SK-N-SH treated with all-trans-retinoic acid at 6 μM for 48 hours (cell line): ENCODE results near the gene MARCHF5.

ENCODE experiments used
- ATAC-seq: fragments of 200-7000 bp; cut with Tn5 transposase; 3 replicates; pipeline ENCODE4 v1.9.1; 2020; ENCODE audit warnings: mild to moderate bottlenecking, moderate library complexity
- ARNTL ChIP-seq: fragments of 450-650 bp; formaldehyde crosslinking; IDR thresholded peaks from 2 replicates; pipeline ENCODE4 v1.5.0; 2020; ENCODE audit warnings: low read depth, mild to moderate bottlenecking, moderate library complexity, borderline replicate concordance
- BACH2 ChIP-seq: fragments of 250-450 bp; sonication (Bioruptor Pico); IDR thresholded peaks from 2 replicates; pipeline ENCODE4 v1.9.0; 2021; ENCODE audit warnings: mild to moderate bottlenecking, borderline replicate concordance
- CSDC2 ChIP-seq: fragments of 250-450 bp; sonication (Bioruptor Pico); IDR thresholded peaks from 2 replicates; pipeline ENCODE4 v1.5.0; 2020; ENCODE audit warnings: mild to moderate bottlenecking, moderate library complexity
- GLIS3 ChIP-seq: fragments of 250-450 bp; sonication (Bioruptor Pico); IDR thresholded peaks from 2 replicates; pipeline ENCODE4 v1.5.0; 2020; ENCODE audit warnings: mild to moderate bottlenecking, moderate library complexity
- ISL1 ChIP-seq: fragments of 250-450 bp; sonication (Bioruptor Pico); IDR thresholded peaks from 2 replicates; pipeline ENCODE4 v2.1.2; 2022; ENCODE audit warnings: mild to moderate bottlenecking, moderate library complexity
- OSR1 ChIP-seq: fragments of 250-450 bp; sonication (Bioruptor Pico); IDR thresholded peaks from 2 replicates; pipeline ENCODE4 v1.8.0; 2022; ENCODE audit warnings: moderate library complexity, mild to moderate bottlenecking, inconsistent platforms
- POU6F1 ChIP-seq: fragments of 250-450 bp; sonication (Bioruptor Pico); IDR thresholded peaks from 2 replicates; pipeline ENCODE4 v1.8.0; 2021; ENCODE audit warnings: low read depth, mild to moderate bottlenecking, moderate library complexity, borderline replicate concordance
- PPARA ChIP-seq: fragments of 250-450 bp; sonication (Bioruptor Pico); IDR thresholded peaks from 2 replicates; pipeline ENCODE4 v1.5.0; 2020; ENCODE audit warnings: mild to moderate bottlenecking, borderline replicate concordance
- RARB ChIP-seq: fragments of 250-450 bp; sonication (Bioruptor Pico); IDR thresholded peaks from 2 replicates; pipeline ENCODE4 v1.8.0; 2021; ENCODE audit warnings: mild to moderate bottlenecking, moderate library complexity
- SNAI2 ChIP-seq: fragments of 250-450 bp; sonication (Bioruptor Pico); IDR thresholded peaks from 2 replicates; pipeline ENCODE4 v1.5.0; 2020; ENCODE audit warnings: mild to moderate bottlenecking, moderate library complexity
- TCF4 ChIP-seq: fragments of 250-450 bp; sonication (Bioruptor Pico); IDR thresholded peaks from 2 replicates; pipeline ENCODE4 v1.8.0; 2021; ENCODE audit warnings: mild to moderate bottlenecking, moderate library complexity, borderline replicate concordance
- TOX ChIP-seq: fragments of 250-450 bp; sonication (Bioruptor Pico); IDR thresholded peaks from 2 replicates; pipeline ENCODE4 v1.8.0; 2021; ENCODE audit warnings: mild to moderate bottlenecking, moderate library complexity, borderline replicate concordance
- ZC3H10 ChIP-seq: fragments of 250-450 bp; sonication (Bioruptor Pico); IDR thresholded peaks from 2 replicates; pipeline ENCODE4 v1.5.1; 2021; ENCODE audit warnings: mild to moderate bottlenecking, moderate library complexity
- ZFP3 ChIP-seq: fragments of 250-450 bp; sonication (Bioruptor Pico); IDR thresholded peaks from 2 replicates; pipeline ENCODE4 v1.5.0; 2020; ENCODE audit warnings: mild to moderate bottlenecking, moderate library complexity
- ZFP30 ChIP-seq: fragments of 450-650 bp; formaldehyde crosslinking; IDR thresholded peaks from 2 replicates; pipeline ENCODE4 v1.5.0; 2022; ENCODE audit warnings: mild to moderate bottlenecking, moderate library complexity
- ZNF565 ChIP-seq: fragments of 450-650 bp; formaldehyde crosslinking; conservative IDR thresholded peaks from 2 replicates; pipeline ENCODE4 v1.5.0; 2020; ENCODE audit warnings: low read depth, mild to moderate bottlenecking, moderate library complexity
- ZNF70 ChIP-seq: fragments of 450-650 bp; formaldehyde crosslinking; IDR thresholded peaks from 2 replicates; pipeline ENCODE4 v1.5.0; 2020; ENCODE audit warnings: mild to moderate bottlenecking, moderate library complexity
- ZNF8 ChIP-seq: fragments of 450-650 bp; formaldehyde crosslinking; IDR thresholded peaks from 2 replicates; pipeline ENCODE4 v1.5.0; 2020; ENCODE audit warnings: mild to moderate bottlenecking, moderate library complexity
- TF ChIP-seq, protein P1 (sequence below): fragments of 250-450 bp; sonication (Bioruptor Pico); IDR thresholded peaks from 2 replicates; pipeline ENCODE4 v1.5.1; 2021; ENCODE audit warnings: mild to moderate bottlenecking, moderate library complexity
- TF ChIP-seq, protein P2 (sequence below): fragments of 250-450 bp; sonication (Bioruptor Pico); IDR thresholded peaks from 2 replicates; pipeline ENCODE4 v1.8.0; 2020; ENCODE audit warnings: mild to moderate bottlenecking, moderate library complexity, borderline replicate concordance

The MARCHF5 gene

DNA sequence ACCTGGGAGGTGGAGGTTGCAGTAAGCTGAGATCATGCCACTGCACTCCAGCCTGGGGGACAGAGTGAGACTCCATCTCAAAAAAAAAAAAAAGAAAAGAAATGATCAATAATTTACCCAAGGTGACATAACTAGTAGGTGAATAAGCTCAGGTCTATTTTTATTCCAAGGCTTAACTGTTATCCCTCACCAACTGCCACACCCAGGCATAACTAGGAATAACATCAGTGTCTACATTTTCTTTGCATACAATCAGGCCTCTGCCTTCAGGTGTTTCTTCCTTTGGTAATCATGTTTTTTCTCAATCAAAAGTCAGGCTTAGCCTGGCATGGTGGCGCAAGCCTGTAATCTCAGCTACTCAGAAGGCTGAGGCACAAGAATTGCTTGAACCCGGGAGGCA lies 26.7 kb upstream of the MARCHF5 start:
- TF ChIP-seq SNAI2 (CRISPR knock-in tag) (no peak), GLIS3 (CRISPR knock-in tag) (no peak), ARNTL (CRISPR knock-in tag) (no peak), POU6F1 (CRISPR knock-in tag) (no peak), ZNF8 (CRISPR knock-in tag) (no peak), CSDC2 (CRISPR knock-in tag) (no peak), RARB (CRISPR knock-in tag) (no peak), ISL1 (CRISPR knock-in tag) (no peak)
- TF ChIP-seq, protein P1, sequence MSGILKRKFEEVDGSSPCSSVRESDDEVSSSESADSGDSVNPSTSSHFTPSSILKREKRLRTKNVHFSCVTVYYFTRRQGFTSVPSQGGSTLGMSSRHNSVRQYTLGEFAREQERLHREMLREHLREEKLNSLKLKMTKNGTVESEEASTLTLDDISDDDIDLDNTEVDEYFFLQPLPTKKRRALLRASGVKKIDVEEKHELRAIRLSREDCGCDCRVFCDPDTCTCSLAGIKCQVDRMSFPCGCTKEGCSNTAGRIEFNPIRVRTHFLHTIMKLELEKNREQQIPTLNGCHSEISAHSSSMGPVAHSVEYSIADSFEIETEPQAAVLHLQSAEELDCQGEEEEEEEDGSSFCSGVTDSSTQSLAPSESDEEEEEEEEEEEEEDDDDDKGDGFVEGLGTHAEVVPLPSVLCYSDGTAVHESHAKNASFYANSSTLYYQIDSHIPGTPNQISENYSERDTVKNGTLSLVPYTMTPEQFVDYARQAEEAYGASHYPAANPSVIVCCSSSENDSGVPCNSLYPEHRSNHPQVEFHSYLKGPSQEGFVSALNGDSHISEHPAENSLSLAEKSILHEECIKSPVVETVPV, result no peak
- TF ChIP-seq, protein P2, sequence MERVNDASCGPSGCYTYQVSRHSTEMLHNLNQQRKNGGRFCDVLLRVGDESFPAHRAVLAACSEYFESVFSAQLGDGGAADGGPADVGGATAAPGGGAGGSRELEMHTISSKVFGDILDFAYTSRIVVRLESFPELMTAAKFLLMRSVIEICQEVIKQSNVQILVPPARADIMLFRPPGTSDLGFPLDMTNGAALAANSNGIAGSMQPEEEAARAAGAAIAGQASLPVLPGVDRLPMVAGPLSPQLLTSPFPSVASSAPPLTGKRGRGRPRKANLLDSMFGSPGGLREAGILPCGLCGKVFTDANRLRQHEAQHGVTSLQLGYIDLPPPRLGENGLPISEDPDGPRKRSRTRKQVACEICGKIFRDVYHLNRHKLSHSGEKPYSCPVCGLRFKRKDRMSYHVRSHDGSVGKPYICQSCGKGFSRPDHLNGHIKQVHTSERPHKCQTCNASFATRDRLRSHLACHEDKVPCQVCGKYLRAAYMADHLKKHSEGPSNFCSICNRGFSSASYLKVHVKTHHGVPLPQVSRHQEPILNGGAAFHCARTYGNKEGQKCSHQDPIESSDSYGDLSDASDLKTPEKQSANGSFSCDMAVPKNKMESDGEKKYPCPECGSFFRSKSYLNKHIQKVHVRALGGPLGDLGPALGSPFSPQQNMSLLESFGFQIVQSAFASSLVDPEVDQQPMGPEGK, result no peak

DNA sequence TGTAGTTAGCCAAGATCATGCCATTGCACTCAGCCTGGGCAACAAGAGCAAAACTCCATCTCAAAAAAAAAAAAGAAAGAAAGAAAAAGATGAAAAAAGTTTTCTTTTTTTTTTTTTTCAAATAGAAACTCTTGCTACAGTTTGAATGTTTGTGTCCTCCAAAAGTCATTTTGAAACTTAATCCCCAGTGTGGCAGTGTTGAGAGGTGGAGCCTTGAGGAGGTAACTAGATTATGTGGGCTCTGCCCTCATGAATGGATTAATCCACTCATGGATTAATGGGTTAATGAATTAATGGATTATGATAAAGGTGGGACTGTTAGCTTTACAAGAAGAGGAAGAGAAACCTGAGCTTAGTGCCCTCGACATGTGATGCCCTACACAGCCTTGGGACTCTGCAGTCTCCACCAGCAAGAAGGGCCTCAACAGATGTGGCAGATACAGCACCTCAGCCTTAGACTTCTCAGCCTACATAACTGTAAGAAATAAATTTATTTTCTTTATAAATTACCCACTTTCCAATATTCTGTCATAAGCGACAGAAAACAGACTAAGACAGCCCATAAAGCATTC lies 25.2 kb upstream of the MARCHF5 start:
- no peak for ATAC-seq
- TF ChIP-seq ZFP3 (no peak), ARNTL (CRISPR knock-in tag) (no peak), RARB (CRISPR knock-in tag) (no peak), OSR1 (CRISPR knock-in tag) (no peak), ZNF8 (CRISPR knock-in tag) (no peak), ZC3H10 (CRISPR knock-in tag) (no peak), TOX (no peak), ZFP30 (CRISPR knock-in tag) (no peak), ZNF70 (CRISPR knock-in tag) (no peak), ZNF565 (CRISPR knock-in tag) (no peak), SNAI2 (CRISPR knock-in tag) (no peak), TCF4 (no peak), PPARA (CRISPR knock-in tag) (no peak), BACH2 (CRISPR knock-in tag) (no peak), ISL1 (CRISPR knock-in tag) (no peak), CSDC2 (CRISPR knock-in tag) (no peak)
- TF ChIP-seq, protein P2, result no peak
- TF ChIP-seq, protein P1, result no peak

More for the DNA sequence above, 26.7 kb upstream of the MARCHF5 start:
- no peak for ATAC-seq

- TF ChIP-seq POU6F1 (CRISPR knock-in tag) (no peak), PPARA (CRISPR knock-in tag) (no peak), ZFP3 (no peak), ARNTL (CRISPR knock-in tag) (no peak), CSDC2 (CRISPR knock-in tag) (no peak), TCF4 (no peak), SNAI2 (CRISPR knock-in tag) (no peak), TOX (no peak)
- TF ChIP-seq, protein P1, result no peak
- no peak for ATAC-seq
These were observed 23.6 kb upstream of the MARCHF5 start for GRCh38 chr10:92267343-92267742.
